NCI-H146 treated with DMSO at 0.1 percent for 48 hours (cell line): ENCODE measurements around the gene METRNL.

ENCODE experiments used
- DNase-seq: peaks from one replicate; lab custom pipeline; 2025; ENCODE audit not compliant: unreplicated experiment; lab: John Stamatoyannopoulos, UW

METRNL gene

DNA sequence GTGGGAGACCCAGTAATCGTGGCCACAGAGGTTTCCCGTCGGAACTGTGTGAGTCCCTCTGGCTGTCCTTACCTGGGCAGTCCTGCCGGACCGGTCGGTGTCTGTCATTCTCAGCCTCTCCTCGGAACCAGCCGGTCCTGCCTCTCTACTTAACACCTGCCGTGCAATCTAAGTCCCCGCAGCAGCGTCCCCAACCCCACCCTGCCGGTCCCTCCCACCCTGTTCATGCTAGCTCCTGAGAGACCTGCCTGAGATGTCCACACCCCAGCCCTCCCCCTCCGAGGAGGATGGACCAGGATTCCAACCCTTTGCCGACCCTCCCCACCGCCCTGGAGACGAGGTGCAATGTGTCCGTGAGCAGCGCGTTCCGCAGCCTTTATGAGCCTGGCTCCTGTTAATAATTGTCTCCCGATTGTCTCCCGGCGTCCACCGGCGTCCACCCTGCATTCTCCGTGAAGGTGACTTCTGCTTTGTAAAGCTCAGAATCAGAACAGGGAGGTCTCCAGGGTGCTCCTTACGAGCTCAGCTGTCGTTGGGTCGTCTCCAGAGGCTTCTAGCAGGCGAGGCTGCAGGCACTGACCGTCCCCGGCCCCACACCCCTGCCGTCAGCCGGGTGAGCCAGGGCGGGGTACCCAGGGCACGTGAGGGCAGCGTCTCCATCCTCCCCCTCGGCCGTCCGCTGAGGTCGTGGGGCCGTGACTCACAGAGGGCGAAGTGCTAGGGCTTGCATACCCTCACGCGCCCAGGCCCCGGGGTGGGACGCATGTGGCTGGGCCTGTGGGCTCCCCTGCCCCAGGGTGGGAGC, 10.1 kb downstream of the METRNL start:
- no peak for DNase-seq

DNA sequence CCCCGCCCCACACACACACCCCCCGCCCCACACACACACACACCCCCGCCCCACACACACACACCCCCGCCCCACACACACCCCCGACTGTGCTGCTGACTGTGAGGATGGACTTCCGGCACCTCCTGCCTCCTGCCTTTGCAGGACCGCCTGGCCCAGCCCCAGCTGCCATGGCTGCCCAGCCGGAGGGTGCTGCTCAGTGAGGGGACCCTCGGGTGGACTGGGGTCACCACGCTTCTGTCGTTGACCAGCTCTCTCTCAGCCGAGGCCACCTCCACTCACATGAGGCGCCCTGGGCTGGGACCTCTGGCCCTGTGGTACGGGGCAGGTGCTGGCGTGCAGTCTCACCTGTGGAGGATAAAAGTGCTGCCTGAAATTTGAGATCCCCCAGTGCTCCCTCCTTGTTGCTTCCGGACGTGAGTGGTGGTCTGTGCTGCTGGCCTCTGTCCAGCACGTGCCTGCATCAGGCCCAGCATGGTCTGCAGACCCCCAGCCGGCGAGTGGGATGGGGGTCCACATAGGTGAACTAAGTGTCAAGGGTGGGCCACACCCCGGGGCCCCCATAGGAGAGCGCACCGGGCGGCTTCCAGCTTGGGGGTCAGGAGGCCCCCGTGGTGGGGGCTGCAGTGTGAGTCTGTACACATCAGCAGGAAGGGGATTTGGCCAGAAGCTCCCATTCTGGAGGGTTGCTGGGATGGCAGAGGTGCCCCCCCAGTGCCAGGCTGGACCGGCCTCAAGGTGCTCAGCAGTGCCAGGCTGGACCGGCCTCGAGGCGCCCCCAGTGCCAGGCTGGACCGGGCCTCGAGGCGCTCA, 11.2 kb downstream of the METRNL start:
- DNase-seq: no peak

GRCh38 chr17:83091257-83092141, 12.1 kb downstream of the METRNL start:
- no peak for DNase-seq

DNA sequence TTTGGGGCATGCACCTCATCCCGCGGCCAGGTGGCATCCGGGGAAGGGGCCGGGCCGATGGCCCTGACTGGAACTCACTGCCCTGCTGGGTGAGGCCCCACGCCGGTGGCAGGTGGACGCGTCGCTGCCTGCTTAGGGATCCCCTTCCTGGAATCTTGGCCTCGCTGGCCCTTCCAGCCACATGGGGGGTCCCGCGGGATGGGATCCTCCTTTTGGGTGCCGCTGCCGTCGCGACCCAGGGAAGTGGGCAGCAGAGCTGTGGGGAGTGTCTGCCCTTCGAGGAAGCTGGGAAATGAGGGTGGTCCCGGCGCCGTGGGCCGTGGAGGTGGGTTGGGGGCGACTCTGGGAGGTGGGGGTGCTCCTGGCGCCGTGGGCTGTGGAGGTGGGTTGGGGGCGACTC, 12.8 kb downstream of the METRNL start:
- DNase-seq: no peak

- DNase-seq: no peak
Observed at GRCh38 chr17:83092931-83093330, 13.5 kb downstream of the METRNL start.

- DNase-seq: no peak
Observed at GRCh38 chr17:83093506-83093905, 14.1 kb downstream of the METRNL start.

DNA sequence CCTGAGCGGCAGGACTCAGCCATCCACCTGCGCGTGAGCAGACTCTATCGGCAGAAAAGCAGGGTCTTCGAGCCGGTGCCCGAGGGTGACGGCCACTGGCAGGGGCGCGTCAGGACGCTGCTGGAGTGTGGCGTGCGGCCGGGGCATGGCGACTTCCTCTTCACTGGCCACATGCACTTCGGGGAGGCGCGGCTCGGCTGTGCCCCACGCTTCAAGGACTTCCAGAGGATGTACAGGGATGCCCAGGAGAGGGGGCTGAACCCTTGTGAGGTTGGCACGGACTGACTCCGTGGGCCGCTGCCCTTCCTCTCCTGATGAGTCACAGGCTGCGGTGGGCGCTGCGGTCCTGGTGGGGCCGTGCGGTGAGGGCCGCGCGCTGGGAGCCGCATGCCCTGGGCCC, 14.9 kb downstream of the METRNL start:
- no peak for DNase-seq

- DNase-seq: no peak
Observed at GRCh38 chr17:83095016-83095415, 15.6 kb downstream of the METRNL start.

- DNase-seq: no peak
Observed at GRCh38 chr17:83096401-83097224, 17.2 kb downstream of the METRNL start.

- no peak for DNase-seq
Observed at GRCh38 chr17:83097831-83098230, 18.4 kb downstream of the METRNL start.

- no peak for DNase-seq
Observed at GRCh38 chr17:83098241-83099085, 19.1 kb downstream of the METRNL start.

GRCh38 chr17:83099086-83099555, 19.7 kb downstream of the METRNL start:
- DNase-seq: no peak

DNA sequence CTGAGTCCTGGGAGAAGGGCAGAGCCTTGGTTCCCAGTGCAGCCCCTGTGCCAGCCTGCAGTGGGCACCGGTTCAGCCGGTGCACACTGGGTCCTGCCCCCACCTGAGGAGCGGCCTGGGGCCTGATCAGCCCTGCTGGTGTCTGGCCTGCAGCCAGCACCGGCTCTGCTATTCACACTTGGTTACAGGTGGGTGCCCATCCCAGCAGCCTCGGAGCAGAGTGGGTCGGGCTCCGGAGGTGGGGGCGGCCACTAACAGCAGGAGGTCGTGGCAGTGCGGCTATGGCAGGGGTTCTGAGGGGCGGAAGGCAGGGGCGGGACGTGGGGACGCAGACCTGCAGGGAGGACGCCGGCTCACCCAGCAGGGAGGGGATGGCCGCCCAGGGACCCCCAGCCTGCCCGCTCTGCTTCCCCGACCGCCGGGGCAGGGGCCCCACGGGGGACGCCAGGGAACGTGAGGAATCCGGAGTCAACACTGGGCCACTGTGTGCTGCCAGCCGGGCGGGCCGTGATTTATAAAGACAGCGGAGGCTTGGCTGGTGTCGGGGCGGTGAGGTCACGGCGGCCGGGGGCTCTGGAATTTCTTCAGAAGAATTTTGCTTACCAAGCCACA, 20.3 kb downstream of the METRNL start:
- DNase-seq: no peak

DNA sequence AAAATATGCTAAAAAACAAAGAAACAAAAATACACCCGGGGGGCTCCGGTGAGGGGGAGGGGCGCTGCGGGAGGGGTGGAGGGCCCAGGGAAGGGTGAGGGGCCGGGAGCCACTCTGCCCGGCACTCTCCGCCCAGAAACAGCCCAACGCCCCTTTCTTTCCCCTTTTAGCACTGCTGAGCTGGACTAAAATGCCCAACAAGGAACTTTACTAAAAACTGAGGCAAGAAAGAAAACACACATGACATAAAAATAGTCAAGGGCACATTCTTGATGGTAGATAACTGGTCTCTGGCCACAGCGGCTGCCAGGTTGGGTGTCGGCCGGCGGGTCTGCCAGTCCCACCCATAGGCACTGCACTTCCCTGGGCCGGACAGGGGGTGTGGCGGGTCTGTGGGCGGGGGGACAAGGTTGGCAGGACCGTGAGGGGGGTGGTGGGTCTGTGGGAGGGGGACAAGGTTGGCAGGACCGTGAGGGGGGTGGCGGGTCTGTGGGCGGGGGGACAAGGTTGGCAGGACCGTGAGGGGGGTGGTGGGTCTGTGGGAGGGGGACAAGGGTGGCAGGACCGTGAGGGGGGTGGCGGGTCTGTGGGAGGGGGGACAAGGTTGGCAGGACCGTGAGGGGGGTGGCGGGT, 20.9 kb downstream of the METRNL start:
- DNase-seq: no peak

DNA sequence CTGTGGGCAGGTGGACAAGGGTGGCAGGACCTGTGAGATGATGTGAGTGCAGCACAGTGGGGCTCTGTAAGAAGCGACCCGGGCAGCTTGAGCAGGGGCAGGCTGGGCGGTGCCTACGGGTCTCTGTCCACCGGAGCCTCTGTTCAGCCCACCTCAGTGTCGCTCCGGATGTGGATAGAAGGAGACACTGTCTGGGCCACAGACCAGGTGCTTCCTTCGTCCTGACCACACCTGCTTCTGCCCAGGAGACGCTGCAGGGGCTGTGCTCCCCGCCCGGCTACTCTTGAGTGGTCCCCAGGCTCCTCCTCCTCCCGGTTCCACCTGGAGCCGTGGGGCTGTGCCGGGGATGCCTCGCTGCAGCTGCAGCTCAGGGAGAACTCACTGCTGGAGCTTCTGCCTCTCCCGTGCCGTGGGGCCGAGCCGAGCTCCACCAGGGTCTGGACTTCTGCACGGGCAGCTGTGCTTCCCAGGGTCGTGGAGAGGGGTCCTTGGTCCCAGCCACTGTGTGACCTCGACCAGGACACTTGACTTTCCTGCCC, 21.5 kb downstream of the METRNL start:
- no peak for DNase-seq

DNA sequence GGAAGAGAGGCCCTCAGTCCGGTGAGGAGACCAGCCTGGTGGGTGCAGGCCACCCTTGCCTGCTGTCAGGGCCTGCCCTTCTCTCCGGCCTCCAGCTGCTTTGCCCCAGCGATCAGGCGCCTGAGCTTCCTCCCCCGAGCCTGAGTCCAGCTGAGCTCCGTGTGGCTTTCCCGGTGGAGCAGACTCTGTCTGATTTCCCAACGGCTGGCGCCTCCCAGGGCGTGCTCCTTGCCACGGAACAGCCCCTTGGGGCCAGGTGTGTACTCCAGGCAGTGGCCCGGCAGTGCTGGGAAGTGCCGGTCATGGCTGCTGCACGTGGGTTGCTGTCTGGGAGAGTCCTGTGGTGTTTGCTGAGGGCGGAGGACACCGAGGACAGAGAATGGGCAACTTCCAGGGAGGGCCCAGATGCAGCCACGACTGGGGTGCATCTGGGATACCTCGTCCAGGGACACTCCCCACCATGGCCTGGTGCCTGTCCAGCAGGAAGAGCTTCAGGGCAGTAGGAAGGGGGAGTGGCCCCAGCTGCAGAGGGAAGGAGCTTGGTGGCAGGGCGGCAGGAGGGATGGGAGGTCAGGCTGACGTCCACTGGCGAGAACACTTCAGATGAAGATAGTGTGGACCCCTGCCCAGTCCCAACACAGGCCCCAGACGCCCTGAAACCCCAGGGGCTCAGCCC, 22.5 kb downstream of the METRNL start:
- DNase-seq: no peak

DNA sequence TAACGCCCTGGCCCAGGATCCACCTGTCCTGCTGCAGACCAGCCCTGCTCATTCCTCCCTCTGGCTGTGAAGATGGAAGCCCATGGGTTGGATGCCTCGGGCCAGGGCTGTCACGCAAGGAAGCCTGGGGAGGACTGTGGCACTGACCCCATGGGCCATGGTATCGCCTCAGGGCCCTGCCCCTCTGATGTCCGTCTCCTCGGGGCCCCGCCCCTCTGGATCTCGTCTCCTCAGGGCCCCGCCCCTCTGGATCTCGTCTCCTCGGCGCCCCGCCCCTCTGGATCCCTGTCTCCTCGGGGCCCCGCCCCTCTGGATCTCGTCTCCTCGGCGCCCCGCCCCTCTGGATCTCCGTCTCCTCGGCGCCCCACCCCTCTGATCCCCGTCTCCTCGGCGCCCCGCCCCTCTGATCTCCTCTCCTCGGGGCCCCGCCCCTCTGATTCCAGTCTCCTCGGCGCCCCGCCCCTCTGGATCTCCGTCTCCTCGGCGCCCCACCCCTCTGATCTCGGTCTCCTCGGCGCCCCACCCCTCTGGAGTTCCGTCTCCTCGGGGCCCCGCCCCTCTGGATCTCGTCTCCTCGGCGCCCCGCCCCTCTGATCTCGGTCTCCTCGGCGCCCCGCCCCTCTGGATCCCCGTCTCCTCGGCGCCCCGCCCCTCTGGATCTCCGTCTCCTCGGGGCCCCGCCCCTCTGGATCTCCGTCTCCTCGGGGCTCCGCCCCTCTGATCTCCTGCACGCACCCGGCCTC, 24.0 kb downstream of the METRNL start:
- DNase-seq: no peak
